ENCODE measurements around the gene HIPK2.

DNA sequence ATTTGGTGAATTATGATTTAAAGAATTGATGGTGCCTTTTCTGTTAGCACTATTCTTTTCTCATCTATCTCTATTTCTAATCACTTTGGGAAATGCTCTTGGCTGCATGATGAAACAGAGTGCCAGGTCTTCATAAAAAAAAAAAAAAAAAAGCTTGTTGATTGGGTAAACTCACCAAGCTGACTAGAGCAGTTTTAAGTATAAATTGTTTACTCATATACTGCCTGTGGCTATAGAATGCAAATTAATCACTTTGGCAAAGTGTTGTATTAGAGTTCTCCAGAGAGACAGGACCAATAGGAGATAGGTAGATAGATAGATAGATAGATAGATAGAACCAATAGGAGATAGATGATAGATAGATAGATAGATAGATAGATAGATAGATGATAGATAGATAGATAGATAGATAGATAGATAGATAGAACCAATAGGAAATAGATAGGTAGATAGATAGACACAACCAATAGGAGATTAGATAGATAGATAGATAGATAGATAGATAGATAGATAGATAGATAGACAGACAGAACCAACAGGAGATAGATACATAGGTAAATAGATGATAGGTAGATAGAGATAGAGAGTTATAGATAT is 31.1 kb upstream of the HIPK2 start:
- TF ChIP-seq, protein P1, sequence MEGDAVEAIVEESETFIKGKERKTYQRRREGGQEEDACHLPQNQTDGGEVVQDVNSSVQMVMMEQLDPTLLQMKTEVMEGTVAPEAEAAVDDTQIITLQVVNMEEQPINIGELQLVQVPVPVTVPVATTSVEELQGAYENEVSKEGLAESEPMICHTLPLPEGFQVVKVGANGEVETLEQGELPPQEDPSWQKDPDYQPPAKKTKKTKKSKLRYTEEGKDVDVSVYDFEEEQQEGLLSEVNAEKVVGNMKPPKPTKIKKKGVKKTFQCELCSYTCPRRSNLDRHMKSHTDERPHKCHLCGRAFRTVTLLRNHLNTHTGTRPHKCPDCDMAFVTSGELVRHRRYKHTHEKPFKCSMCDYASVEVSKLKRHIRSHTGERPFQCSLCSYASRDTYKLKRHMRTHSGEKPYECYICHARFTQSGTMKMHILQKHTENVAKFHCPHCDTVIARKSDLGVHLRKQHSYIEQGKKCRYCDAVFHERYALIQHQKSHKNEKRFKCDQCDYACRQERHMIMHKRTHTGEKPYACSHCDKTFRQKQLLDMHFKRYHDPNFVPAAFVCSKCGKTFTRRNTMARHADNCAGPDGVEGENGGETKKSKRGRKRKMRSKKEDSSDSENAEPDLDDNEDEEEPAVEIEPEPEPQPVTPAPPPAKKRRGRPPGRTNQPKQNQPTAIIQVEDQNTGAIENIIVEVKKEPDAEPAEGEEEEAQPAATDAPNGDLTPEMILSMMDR (IDR thresholded peaks at IDR 0.05; ENCODE audit: extremely low read depth in 1 of 2, insufficient read depth in 1 of 2, low read depth in 1 of 2, low read length in 2 of 2) = no peak
- TF ChIP-seq FOS (IDR thresholded peaks at IDR 0.05; ENCODE audit: borderline replicate concordance, insufficient read depth, low read length) (no peak), EZH2 (IDR thresholded peaks at IDR 0.05; ENCODE audit: borderline replicate concordance, low read depth, low read length, severe bottlenecking) (no peak), POLR2A (IDR thresholded peaks at IDR 0.05; ENCODE audit: low read depth, low read length) (no peak), POLR2AphosphoS5 (IDR thresholded peaks at IDR 0.05; ENCODE audit: insufficient read depth, low read depth, low read length) (no peak), MYC (IDR thresholded peaks at IDR 0.05; ENCODE audit: low read depth, low read length) (no peak)
- TF ChIP-seq, protein P2, sequence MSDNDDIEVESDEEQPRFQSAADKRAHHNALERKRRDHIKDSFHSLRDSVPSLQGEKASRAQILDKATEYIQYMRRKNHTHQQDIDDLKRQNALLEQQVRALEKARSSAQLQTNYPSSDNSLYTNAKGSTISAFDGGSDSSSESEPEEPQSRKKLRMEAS (IDR thresholded peaks at IDR 0.05; ENCODE audit: insufficient read depth, insufficient read length) = no peak

All from endothelial cell of umbilical vein (primary cell).